ENCODE results near the gene TMEM175.

The TMEM175 gene

DNA sequence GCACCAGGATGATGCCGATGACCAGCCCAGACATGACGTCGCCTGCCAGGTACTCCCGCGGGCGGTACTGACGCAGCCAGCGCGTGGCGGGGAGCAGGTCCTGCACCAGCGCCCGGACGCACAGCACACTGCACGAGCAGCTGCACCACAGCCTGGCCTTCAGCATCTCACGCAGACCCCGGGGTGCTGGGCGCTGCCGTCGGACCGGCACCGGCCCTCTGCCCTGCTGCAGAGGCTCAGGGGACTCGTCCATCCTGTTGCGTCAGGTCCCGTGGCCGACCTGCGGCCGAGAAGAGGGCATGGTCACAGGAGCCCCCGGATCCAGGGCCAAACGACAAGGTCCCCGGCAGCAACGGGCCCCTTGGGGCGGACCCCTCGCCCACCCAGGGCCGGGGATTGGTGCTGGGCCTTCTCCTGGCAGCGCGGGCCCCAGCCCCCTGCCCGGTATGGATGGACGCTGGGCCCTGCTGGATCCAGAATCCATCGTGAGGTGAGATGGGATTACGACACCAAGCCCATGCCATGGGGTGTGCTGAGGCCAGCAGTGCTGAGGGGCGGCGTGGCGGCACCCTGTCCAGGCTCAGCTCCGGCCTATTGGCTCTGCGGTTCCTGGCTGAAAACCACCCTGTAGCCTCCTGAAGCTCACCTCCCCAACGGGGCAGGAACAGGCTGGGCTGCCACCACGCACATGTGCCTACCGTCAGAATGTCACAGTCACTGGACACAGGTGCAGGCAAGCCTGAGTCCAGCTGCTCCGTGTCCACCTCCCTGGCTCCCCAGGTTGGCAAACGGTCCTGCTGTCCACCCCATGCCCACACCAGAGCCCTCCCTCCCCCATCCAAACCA, 59.4 kb downstream of the TMEM175 start:
- Histone ChIP-seq H3K36me3 (ENCODE audit: control insufficient read depth, low read length) (no peaks in the 10 kb centered on the region), H3K79me2 (ENCODE audit: control insufficient read depth, low read length) (no peaks in the 10 kb centered on the region), H3K27ac (ENCODE audit: low read depth, low read length) (no peak overlapping the region), H3K4me3 (ENCODE audit: low read length) (no peak overlapping the region), H3K9me3 (ENCODE audit: control insufficient read depth, insufficient read depth, low read length) (no peaks in the 10 kb centered on the region), H3K4me1 (ENCODE audit: control insufficient read depth, low read length) (peaks cover 6% of the 10 kb centered on the region; the same call in 1 of the 2 replicates), H3K9me2 (replicated peaks; ENCODE audit: control insufficient read depth, low read length) (no peaks in the 10 kb centered on the region), H3K4me2 (ENCODE audit: low read length) (no peak overlapping the region), H3K27me3 (ENCODE audit: control insufficient read depth, low read length) (peaks cover 14% of the 10 kb centered on the region), H3F3A (ENCODE audit: control insufficient read depth, insufficient read depth) (no peaks in the 10 kb centered on the region), H4K20me1 (ENCODE audit: control insufficient read depth, insufficient read depth, low read depth, low read length) (no peaks in the 10 kb centered on the region)
- TF ChIP-seq, protein P1, sequence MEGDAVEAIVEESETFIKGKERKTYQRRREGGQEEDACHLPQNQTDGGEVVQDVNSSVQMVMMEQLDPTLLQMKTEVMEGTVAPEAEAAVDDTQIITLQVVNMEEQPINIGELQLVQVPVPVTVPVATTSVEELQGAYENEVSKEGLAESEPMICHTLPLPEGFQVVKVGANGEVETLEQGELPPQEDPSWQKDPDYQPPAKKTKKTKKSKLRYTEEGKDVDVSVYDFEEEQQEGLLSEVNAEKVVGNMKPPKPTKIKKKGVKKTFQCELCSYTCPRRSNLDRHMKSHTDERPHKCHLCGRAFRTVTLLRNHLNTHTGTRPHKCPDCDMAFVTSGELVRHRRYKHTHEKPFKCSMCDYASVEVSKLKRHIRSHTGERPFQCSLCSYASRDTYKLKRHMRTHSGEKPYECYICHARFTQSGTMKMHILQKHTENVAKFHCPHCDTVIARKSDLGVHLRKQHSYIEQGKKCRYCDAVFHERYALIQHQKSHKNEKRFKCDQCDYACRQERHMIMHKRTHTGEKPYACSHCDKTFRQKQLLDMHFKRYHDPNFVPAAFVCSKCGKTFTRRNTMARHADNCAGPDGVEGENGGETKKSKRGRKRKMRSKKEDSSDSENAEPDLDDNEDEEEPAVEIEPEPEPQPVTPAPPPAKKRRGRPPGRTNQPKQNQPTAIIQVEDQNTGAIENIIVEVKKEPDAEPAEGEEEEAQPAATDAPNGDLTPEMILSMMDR (IDR thresholded peaks at IDR 0.05; ENCODE audit: low read depth, low read length, poor library complexity, severe bottlenecking), result no peak
- no peak for TF ChIP-seq EZH2phosphoT487 (IDR thresholded peaks at IDR 0.05; ENCODE audit: borderline replicate concordance, low read length)

DNA sequence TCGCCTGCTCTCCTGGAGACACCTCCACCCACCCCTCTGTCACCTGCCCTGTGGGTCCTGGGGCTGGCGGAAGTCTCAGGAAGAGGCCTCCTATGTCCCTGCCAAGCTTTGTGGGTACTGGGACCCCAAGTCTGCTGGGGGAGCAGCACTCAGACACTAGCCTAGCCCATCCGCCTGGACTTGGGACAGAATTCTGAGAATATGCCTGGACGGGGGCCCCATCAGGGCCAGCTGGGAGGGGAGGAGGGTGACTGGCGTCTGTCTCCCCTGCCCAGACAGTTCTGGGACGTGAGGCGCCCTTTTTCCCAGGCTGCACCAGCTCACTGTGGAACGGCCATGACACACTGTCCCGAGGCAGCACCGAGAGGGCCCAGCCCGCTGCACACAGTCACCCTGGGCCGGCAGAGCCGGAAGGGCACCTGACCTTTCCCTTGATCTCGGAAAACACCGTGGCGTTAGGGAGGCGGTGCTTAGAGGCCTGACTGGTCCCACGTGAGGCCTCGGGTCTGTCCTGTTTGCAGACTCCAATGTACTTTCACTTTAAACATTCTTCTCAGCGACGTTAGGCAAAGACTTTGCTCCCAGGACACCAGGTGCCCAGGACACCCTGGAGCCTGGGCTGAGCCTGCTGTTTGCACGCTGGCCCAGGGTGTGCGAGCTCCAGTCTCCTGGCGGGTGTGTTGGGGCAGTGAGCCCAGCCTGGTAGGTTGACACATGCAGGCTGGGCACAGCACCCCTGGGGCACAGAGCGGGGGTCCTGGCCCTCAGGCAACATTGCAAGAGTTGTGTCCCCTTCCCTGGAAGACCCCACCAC, 60.2 kb downstream of the TMEM175 start:
- H3K36me3 ChIP-seq (ENCODE audit: control insufficient read depth, low read length), result no peaks in the 10 kb centered on the region
- H3K9me2 ChIP-seq (replicated peaks; ENCODE audit: control insufficient read depth, low read length), result no peaks in the 10 kb centered on the region
- H3K27ac ChIP-seq (ENCODE audit: low read depth, low read length), result no peak overlapping the region
- no peaks in the 10 kb centered on the region for H3K9me3 ChIP-seq (ENCODE audit: control insufficient read depth, insufficient read depth, low read length)
- H3K27me3 ChIP-seq (ENCODE audit: control insufficient read depth, low read length), result peaks cover 19% of the 10 kb centered on the region
- no peaks in the 10 kb centered on the region for H4K20me1 ChIP-seq (ENCODE audit: control insufficient read depth, insufficient read depth, low read depth, low read length)
- H3K4me3 ChIP-seq (ENCODE audit: low read length), result no peak overlapping the region
- no peaks in the 10 kb centered on the region for H3K79me2 ChIP-seq (ENCODE audit: control insufficient read depth, low read length)
- H3F3A ChIP-seq (ENCODE audit: control insufficient read depth, insufficient read depth), result no peaks in the 10 kb centered on the region
- peaks cover 2% of the 10 kb centered on the region; the same call in 1 of the 2 replicates for H3K4me1 ChIP-seq (ENCODE audit: control insufficient read depth, low read length)
- H3K4me2 ChIP-seq (ENCODE audit: low read length), result no peak overlapping the region
- TF ChIP-seq, protein P1 (IDR thresholded peaks at IDR 0.05; ENCODE audit: low read depth, low read length, poor library complexity, severe bottlenecking), result no peak
- TF ChIP-seq EZH2phosphoT487 (IDR thresholded peaks at IDR 0.05; ENCODE audit: borderline replicate concordance, low read length), result no peak

DNA sequence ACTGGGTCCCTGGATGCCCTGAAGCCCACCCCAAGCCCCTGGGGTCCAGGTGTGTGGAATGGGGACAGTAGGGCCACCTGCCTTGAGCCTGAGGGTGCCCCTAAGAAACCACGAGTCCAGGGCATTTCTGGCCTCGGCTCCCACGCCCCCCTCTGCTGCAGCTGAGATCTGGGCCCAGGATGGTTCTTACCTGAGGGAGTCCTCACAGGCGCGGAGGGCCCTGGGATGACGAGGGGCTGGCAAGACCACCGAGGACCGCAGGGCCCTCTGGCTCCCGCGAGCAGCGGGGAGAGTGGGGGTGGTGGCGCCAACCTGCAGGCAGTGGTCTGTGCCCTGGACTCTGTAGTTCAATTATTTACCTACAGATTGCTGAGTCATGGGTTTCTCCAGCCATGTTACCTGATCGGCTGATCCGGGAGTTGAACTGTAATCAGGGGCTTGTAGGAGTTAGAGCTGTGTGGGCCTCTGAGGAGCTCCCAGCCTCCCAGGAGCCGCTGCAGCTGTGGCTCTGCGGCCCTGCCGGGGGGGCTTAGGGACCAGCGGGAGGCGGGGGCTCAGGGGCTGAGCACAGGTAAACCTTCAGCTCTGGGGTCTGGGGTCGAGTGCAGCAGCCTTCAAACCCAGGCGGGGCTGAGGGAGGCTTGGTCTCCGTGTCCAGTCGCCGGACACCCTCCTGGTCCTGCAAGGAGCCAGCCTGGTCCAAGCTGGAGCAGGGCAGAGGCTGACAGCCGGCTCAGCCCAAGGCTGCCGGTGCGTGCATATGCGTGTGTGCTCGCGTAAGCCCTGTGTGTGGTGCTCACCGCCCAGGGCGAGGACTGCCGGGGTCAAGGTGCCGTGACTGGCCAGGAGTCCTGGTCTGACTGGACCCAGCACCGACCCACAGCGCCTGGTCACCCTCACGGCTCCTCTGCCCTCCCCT, 61.1 kb downstream of the TMEM175 start, which contains the start of gene SLC26A1:
Gene SLC26A1 (minus strand): TSS at position 294 of the 919 bp plus-strand sequence. CDS start 1,701 bp downstream, outside the sequence.
- no peak within 1 kb of the TSS for H3K4me3 ChIP-seq (ENCODE audit: low read length)
- no peak within 1 kb of the TSS for H3K27ac ChIP-seq (ENCODE audit: low read depth, low read length)
- H3K27me3 ChIP-seq (ENCODE audit: control insufficient read depth, low read length), result peaks cover 28% of the 10 kb centered on the region
- H3F3A ChIP-seq (ENCODE audit: control insufficient read depth, insufficient read depth), result no peaks in the 10 kb centered on the region
- no peaks in the 10 kb centered on the region for H3K9me2 ChIP-seq (replicated peaks; ENCODE audit: control insufficient read depth, low read length)
- no peaks in the 10 kb centered on the region for H3K9me3 ChIP-seq (ENCODE audit: control insufficient read depth, insufficient read depth, low read length)
- no peaks in the 10 kb centered on the region for H4K20me1 ChIP-seq (ENCODE audit: control insufficient read depth, insufficient read depth, low read depth, low read length)
- TF ChIP-seq, protein P1 (IDR thresholded peaks at IDR 0.05; ENCODE audit: low read depth, low read length, poor library complexity, severe bottlenecking), result no peak
- no peak for TF ChIP-seq EZH2phosphoT487 (IDR thresholded peaks at IDR 0.05; ENCODE audit: borderline replicate concordance, low read length)
- H3K79me2 ChIP-seq (ENCODE audit: control insufficient read depth, low read length), result no peaks in the 10 kb centered on the region
- H3K4me2 ChIP-seq (ENCODE audit: low read length), result no peak within 1 kb of the TSS
- H3K36me3 ChIP-seq (ENCODE audit: control insufficient read depth, low read length), result no peaks in the 10 kb centered on the region
- peaks cover 8% of the 10 kb centered on the region for H3K4me1 ChIP-seq (ENCODE audit: control insufficient read depth, low read length)
